CD4-positive, alpha-beta T cell treated with Interferon alpha-2 for 1 hour (primary cell): ENCODE measurements around the gene OR8H2.
"Not testable (repeated sequence)": the region's sequence is repeated elsewhere in the genome, so short reads cannot be mapped to it uniquely, and the experiment has no call there.

ENCODE experiments used
- DNase-seq, 2 donors: peaks; one replicate each; pipeline ENCODE4 v3.0.0-alpha.2; 2020 to 2022

OR8H2 gene, protein sequence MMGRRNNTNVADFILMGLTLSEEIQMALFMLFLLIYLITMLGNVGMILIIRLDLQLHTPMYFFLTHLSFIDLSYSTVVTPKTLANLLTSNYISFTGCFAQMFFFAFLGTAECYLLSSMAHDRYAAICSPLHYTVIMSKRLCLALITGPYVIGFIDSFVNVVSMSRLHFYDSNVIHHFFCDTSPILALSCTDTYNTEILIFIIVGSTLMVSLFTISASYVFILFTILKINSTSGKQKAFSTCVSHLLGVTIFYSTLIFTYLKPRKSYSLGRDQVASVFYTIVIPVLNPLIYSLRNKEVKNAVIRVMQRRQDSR

DNA sequence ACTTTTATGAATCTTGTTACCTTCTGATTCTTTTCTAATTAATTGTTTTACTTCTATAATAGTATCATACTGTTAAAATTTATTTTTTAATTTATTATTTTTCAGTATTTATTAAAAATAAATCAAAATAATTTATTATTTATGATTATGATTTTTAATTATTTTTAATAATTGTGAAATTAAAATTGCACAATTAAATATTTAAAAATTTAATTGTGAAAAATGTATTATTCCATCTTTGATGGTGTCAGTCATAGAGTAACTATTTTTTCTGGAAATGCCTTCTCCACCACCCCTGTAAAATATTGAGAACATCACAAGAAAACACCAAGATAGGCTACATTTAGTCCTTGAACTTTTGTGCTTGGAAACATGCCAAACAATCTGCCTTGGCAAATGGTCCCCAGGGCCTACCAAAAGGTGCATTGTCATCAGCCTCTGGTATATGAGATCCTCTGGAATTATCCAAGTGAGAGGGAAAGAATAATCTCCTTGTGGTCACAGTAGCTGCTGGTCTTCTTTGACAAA is at the start of gene OR8H2:
Gene OR8H2 (plus strand): TSS at position 478 of the 528 bp plus-strand sequence. CDS start 1,356 bp downstream, outside the sequence.
- no peak for DNase-seq

DNA sequence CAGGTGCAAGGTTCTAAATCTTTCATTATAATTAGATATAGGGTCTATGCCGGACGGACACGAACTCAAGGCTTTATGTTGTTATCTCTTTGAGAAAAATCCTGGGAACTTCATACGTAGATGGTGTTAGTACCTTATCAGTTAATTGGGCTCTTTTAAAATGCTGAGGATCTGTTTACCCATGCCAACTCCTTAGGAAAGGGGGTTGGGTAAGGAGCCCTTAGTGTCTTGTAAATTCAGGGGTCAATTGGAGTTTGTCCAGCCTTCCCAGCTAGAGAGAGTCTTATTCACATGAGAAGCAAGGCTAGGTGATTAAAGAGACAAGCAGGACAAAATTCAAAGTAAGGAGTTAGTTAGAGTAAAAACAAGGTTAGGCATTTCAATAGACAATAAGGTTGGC is 47.1 kb upstream of the OR8H2 start:
- not testable (repeated sequence) for DNase-seq

DNA sequence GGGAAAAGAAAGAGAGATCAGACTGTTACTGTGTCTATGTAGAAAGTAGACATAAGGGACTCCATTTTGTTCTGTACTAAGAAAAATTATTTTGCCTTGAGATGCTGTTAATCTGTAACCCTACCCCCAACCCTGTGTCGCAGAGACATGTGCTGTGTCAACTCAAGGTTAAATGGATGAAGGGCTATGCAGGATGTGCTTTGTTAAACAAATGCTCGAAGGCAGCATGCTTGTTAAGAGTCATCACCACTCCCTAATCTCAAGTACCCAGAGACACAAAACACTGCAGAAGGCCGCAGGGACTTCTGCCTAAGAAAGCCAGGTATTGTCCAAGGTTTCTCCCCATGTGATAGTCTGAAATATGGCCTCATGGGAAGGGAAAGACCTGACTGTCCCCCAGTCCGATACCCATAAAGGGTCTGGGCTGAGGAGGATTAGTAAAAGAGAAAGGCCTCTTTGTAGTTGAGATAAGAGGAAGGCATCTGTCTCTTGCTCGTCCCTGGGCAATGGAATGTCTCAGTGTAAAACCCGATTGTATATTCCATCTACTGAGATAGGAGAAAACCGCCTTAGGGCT is 45.7 kb upstream of the OR8H2 start:
- not testable (repeated sequence) for DNase-seq

DNA sequence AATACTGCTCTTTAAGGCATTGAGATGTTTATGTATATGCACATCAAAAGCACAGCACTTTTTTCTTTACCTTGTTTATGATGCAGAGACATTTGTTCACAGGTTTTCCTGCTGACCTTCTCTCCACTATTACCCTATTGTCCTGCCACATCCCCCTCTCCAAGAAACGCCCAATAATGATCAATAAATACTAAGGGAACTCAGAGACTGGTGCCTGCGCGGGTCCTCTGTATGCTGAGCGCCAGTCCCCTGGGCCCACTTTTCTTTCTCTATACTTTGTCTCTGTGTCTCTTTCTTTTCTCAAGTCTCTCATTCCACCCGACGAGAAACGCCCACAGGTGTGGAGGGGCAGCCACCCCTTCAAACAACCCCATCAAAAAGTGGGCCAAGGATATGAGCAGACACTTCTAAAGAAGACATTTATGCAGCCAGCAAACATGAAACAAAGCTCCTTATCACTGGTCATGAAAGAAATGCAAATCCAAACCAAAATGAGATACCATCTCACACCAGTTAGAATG is 45.2 kb upstream of the OR8H2 start:
- DNase-seq, result not testable (repeated sequence)

DNA sequence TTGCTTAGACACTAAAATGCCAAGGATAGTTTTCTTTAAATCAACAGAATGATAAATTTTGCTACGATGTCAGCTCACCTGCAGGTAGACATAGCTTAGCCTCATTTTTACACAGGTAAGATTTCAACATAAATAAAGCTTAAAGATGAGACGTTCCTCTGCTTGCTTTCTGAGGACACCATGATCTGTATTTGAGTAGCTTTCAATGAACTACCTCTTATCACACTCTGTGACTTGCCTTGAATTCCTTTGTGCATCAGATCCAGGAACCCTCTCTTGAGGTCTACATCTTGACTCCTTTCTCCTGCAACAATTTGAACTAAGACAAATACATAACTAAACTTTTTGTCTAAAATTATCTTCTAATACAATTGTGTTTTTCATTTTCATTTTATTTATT is 36.5 kb upstream of the OR8H2 start:
- no peak for DNase-seq

DNA sequence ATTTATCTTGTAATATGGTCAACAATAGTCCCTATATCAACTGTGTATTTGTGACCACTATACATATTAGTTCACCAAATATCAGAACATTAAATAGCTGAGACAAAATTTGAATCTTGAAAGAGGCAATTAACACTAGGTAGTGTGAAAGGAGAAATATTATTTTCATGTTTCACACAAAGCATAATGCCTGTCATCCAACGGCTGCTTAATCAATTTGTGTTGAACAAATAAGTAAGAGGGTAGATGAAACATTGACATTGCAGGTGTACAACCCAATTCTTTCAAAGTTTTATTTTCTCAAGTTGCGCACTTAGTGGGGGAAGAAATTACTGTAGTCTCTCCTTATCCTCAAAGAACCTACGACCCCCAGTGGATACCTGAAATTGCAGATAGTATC is 13.8 kb upstream of the OR8H2 start:
- no peak for DNase-seq

DNA sequence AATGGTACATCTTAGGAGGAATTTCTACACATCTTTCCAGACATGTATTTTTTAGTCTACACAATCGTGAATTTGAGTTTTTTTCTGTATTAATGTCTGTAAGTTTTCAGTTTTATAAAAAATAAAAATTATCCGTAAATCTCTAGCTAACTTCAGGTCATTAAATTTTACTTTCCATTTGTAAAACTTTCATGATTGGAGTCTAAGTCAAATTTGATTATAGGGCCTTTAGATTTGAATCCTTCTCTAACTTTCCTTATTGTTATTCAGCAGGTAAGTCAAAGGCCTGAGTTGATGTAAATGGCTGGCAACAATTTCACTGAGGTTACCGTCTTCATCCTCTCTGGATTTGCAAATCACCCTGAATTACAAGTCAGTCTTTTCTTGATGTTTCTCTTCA is 10.5 kb upstream of the OR8H2 start, which contains the start of gene OR8I2:
Gene OR8I2 (plus strand): TSS at position 301 of the 400 bp plus-strand sequence. CDS start 0 bp downstream, at position 301.
- DNase-seq, result no peak

DNA sequence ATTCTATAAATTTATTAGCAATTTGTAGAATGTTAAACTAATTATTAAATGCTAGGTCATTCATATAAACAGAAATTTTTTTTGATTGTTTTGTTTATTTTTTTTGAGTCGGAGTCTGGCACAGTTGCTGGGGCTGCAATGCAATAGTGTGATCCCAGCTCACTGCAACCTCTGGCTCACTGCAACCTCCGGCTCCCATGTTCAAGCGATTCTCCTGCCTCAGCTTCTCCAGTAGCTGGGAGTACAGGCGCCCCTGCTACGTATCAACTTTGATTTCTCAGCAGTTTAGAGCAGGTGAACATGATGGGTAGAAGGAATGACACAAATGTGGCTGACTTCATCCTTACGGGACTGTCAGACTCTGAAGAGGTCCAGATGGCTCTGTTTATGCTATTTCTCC is 18.6 kb downstream of the OR8H2 start, which contains the start of gene OR8H3:
Gene OR8H3 (plus strand): TSS at position 301 of the 400 bp plus-strand sequence. CDS start 0 bp downstream, at position 301.
- DNase-seq, result no peak

DNA sequence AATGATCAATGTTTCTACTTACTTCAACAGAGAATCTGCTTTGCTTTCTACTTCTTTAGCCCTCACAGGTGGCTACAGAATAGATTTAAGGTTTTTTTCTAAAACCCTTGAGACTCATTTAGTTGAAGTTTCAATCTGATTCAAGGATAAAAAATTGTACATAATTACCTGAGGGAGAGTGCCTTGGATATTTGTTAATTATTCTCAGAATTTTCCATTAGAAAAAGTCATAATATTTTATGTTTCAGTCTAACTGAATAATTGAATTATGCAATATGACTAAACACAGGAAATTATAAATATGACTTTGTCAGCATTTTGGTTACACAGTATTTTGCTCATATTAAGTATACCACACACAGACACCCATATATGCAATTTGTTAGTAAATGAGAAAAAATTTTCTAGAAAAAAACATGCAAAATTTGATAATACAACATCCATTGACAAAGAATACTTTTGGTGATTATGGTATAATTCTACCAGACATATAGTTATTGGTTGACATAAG is 36.7 kb downstream of the OR8H2 start, which contains the start of gene OR8J3:
Gene OR8J3 (minus strand): TSS at position 51 of the 511 bp plus-strand sequence. CDS start 2,483 bp downstream, outside the sequence.
- no peak for DNase-seq

DNA sequence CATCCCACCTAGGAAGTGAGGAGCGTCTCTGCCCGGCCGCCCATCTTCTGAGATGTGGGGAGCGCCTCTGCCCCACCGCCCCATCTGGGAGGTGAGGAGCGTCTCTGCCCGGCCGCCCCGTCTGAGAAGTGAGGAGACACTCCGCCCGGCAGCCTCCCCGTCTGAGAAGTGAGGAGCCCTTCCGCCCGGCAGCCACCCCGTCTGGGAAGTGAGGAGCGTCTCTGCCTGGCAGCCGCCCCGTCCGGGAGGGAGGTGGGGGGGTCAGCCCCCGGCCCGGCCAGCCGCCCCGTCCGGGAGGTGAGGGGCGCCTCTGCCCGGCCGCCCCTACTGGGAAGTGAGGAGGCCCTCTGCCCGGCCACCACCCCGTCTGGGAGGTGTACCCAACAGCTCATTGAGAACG is 40.2 kb downstream of the OR8H2 start:
- not testable (repeated sequence) for DNase-seq

DNA sequence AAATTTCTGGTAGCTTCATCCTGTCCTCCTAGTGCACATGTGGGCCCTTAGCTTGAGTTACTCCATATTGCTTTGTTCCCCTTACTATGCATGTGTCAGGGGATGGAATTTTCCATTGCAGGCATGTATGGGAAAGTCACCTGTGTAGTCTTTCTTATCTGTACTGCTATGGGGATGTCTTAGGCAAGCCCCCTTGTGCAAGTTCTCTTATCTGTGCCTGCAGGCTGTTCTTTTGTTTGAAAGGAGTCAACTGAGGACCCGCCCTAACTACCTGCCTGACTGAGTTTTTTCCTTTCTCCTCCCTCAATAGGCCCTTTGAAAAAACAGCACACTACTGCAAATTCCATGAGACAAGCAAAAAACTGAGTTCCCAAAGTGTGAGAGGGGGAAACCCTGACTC is 47.9 kb downstream of the OR8H2 start:
- no peak for DNase-seq

DNA sequence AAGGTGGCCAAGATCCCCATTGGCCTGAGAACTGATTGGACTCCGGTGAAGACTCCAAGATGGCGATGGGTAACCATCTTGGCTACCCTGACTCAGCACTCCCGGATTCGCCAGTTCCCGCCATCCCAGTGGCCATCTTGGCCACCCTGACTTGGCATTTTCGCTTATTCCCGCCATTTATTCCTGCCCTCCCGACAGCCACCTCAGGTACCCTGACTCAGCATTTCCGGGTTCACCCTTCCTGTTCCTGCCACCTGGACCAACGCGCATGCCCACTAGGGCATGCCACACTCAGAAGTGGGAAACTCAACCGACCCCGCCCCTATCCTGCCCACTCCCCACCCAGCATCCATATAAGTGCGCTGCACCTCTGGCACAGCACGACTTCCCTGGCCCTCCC is 48.8 kb downstream of the OR8H2 start:
- no peak for DNase-seq
